ENCODE data around the gene BRPF3. TPM values are rescaled to one million over a fixed set of nuclear protein-coding genes. Genes with fewer than 3 reads are reported as not detected.

The BRPF3 gene
- total and polyA plus RNA-seq, 9 of the 15 experiments (the other 6 are each of a cell fraction or from before 2014, with no cell fraction given), result 2.2 to 19.3 (median 8.0) TPM

DNA sequence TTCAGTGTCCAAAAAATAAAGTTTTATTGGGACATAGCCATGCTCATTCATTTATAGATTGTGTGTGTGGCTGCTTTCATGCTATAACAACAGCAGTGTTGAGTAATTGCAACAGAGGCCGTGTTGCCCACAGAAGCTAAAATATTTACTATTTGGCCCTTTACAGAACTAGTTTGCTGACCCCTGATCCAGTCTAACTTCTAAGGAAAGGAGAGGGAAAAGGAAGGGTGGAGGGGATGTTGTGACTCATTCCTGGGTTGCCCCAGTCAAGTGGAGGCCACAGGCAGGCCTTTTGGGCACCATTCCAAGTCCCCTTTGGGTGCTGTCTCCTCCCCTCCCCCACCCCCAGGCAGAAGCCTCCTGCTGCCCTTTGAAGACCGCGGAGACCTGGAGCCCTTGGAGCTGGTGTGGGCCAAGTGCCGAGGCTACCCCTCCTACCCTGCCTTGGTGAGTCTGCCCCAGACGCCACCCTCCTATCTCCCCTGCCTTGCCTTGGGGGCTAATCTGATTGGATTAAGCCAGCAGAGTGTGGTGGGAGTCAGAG lies 28.4 kb downstream of the BRPF3 start (continued):
- TF ChIP-seq POLR2AphosphoS5 (IDR thresholded peaks at IDR 0.05; ENCODE audit: control insufficient read depth, insufficient read depth, low read depth, low read length) (peak; percentile 45; the same call in 1 of the 2 replicates), BDP1 (IDR thresholded peaks at IDR 0.05; ENCODE audit: insufficient read depth, insufficient read length) (no peak), SMARCC2 (IDR thresholded peaks at IDR 0.05; ENCODE audit: low read depth) (peak; percentile 45; the same call in 1 of the 2 replicates), HDAC1 (IDR thresholded peaks at IDR 0.05) (0 out of 4 replicates have a peak, but pooled peaks of 1 of the 2 experiments have one; percentile 24), ZEB2 (IDR thresholded peaks at IDR 0.05) (no peak), SPI1 (IDR thresholded peaks at IDR 0.05; ENCODE audit: borderline replicate concordance, low read depth, low read length) (no peak), KLF16 (IDR thresholded peaks at IDR 0.05) (no peak), HDAC2 (IDR thresholded peaks at IDR 0.05) (peak; percentile 68; the same call in 1 of the 2 replicates), ZBTB17 (CRISPR knock-in tag; IDR thresholded peaks at IDR 0.05) (no peak), CREBBP (IDR thresholded peaks at IDR 0.05; ENCODE audit: low read depth, low read length) (no peak), ZNF444 (CRISPR knock-in tag; IDR thresholded peaks at IDR 0.05) (no peak), FOXJ3 (CRISPR knock-in tag; IDR thresholded peaks at IDR 0.05) (no peak), NBN (IDR thresholded peaks at IDR 0.05; ENCODE audit: low read depth) (no peak)
- TF ChIP-seq, protein P1, sequence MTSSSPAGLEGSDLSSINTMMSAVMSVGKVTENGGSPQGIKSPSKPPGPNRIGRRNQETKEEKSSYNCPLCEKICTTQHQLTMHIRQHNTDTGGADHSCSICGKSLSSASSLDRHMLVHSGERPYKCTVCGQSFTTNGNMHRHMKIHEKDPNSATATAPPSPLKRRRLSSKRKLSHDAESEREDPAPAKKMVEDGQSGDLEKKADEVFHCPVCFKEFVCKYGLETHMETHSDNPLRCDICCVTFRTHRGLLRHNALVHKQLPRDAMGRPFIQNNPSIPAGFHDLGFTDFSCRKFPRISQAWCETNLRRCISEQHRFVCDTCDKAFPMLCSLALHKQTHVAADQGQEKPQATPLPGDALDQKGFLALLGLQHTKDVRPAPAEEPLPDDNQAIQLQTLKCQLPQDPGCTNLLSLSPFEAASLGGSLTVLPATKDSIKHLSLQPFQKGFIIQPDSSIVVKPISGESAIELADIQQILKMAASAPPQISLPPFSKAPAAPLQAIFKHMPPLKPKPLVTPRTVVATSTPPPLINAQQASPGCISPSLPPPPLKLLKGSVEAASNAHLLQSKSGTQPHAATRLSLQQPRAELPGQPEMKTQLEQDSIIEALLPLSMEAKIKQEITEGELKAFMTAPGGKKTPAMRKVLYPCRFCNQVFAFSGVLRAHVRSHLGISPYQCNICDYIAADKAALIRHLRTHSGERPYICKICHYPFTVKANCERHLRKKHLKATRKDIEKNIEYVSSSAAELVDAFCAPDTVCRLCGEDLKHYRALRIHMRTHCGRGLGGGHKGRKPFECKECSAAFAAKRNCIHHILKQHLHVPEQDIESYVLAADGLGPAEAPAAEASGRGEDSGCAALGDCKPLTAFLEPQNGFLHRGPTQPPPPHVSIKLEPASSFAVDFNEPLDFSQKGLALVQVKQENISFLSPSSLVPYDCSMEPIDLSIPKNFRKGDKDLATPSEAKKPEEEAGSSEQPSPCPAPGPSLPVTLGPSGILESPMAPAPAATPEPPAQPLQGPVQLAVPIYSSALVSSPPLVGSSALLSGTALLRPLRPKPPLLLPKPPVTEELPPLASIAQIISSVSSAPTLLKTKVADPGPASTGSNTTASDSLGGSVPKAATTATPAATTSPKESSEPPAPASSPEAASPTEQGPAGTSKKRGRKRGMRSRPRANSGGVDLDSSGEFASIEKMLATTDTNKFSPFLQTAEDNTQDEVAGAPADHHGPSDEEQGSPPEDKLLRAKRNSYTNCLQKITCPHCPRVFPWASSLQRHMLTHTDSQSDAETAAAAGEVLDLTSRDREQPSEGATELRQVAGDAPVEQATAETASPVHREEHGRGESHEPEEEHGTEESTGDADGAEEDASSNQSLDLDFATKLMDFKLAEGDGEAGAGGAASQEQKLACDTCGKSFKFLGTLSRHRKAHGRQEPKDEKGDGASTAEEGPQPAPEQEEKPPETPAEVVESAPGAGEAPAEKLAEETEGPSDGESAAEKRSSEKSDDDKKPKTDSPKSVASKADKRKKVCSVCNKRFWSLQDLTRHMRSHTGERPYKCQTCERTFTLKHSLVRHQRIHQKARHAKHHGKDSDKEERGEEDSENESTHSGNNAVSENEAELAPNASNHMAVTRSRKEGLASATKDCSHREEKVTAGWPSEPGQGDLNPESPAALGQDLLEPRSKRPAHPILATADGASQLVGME (CRISPR knock-in tag; IDR thresholded peaks at IDR 0.05), result no peak
- TF ChIP-seq, protein P2, sequence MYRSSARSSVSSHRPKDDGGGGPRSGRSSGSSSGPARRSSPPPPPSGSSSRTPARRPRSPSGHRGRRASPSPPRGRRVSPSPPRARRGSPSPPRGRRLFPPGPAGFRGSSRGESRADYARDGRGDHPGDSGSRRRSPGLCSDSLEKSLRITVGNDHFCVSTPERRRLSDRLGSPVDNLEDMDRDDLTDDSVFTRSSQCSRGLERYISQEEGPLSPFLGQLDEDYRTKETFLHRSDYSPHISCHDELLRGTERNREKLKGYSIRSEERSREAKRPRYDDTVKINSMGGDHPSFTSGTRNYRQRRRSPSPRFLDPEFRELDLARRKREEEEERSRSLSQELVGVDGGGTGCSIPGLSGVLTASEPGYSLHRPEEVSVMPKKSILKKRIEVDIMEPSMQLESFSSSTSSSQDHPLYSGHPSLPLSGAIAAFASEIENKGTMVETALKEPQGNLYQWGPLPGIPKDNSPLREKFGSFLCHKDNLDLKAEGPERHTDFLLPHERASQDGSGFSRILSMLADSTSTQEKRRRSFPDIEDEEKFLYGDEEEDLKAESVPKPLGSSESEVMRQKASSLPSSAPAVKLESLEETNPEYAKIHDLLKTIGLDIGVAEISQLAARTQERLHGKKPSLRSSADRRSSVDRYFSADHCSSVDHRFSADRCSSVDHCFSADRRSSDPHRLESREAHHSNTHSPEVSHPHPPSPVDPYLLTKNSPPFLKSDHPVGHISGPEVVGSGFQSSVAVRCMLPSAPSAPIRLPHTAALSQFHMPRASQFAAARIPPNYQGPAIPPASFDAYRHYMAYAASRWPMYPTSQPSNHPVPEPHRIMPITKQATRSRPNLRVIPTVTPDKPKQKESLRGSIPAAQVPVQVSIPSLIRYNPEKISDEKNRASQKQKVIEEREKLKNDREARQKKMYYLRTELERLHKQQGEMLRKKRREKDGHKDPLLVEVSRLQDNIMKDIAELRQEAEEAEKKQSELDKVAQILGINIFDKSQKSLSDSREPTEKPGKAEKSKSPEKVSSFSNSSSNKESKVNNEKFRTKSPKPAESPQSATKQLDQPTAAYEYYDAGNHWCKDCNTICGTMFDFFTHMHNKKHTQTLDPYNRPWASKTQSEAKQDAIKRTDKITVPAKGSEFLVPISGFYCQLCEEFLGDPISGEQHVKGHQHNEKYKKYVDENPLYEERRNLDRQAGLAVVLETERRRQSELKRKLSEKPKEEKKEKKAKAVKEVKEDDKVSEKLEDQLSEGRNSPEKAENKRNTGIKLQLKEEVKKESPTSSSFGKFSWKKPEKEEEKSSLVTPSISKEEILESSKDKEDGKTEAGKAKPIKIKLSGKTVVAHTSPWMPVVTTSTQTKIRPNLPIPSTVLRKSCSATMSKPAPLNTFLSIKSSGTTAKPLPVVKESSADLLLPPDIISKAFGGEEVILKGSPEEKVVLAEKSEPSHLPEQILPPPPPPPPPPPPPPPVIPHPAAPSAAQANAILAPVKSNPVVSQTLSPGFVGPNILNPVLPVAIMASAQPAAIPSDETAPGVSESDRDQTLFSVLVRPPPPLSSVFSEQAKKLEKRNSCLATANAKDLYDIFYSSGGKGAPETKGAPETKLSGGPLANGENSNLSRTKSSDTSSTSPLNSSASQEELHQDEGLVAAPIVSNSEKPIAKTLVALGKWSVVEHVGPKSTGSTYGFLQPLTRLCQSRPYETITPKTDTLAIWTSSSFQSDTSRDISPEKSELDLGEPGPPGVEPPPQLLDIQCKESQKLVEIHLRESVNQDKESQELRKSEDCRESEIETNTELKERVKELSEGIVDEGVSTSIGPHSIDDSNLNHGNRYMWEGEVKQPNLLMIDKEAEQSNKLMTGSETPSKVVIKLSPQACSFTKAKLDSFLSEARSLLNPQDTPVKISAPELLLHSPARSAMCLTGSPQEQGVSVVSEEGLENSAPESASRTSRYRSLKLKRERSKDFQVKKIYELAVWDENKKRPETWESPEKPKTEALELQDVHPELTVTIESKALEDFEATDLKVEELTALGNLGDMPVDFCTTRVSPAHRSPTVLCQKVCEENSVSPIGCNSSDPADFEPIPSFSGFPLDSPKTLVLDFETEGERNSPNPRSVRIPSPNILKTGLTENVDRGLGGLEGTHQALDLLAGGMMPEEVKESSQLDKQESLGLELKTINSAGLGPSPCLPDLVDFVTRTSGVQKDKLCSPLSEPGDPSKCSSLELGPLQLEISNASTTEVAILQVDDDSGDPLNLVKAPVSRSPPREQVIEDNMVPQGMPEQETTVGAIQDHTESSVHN (IDR thresholded peaks at IDR 0.05; ENCODE audit: borderline replicate concordance in 1 of 2, low read depth in 1 of 2), result no peak
